ENCODE results near the gene AUTS2.

AUTS2 gene

GRCh38 chr7:70415179-70415972 is 817.1 kb downstream of the AUTS2 start:
- DNase-seq: no peak

- DNase-seq: no peak
These were observed 818.2 kb downstream of the AUTS2 start for GRCh38 chr7:70416347-70416985.

GRCh38 chr7:70416986-70417655 is 818.8 kb downstream of the AUTS2 start:
- DNase-seq: no peak

GRCh38 chr7:70419526-70420380 is 821.5 kb downstream of the AUTS2 start:
- DNase-seq: no peak

- no peak for DNase-seq
These were observed 822.0 kb downstream of the AUTS2 start for GRCh38 chr7:70420381-70420662.

- no peak for DNase-seq
These were observed 823.0 kb downstream of the AUTS2 start for GRCh38 chr7:70421319-70421718.

GRCh38 chr7:70426249-70426880 is 828.1 kb downstream of the AUTS2 start:
- DNase-seq: no peak

GRCh38 chr7:70432567-70433001 is 834.3 kb downstream of the AUTS2 start:
- no peak for DNase-seq

- DNase-seq: no peak
These were observed 836.1 kb downstream of the AUTS2 start for GRCh38 chr7:70434376-70434775.

- DNase-seq: no peak
These were observed 836.5 kb downstream of the AUTS2 start for GRCh38 chr7:70434821-70435220.

GRCh38 chr7:70435634-70436033 is 837.4 kb downstream of the AUTS2 start:
- no peak for DNase-seq

GRCh38 chr7:70436790-70437350 is 838.6 kb downstream of the AUTS2 start:
- no peak for DNase-seq

- no peak for DNase-seq
These were observed 841.4 kb downstream of the AUTS2 start for GRCh38 chr7:70439651-70440050.

GRCh38 chr7:70446448-70447143 is 848.3 kb downstream of the AUTS2 start:
- DNase-seq: no peak

GRCh38 chr7:70448312-70448906 is 850.1 kb downstream of the AUTS2 start:
- DNase-seq: no peak

GRCh38 chr7:70450731-70451130 is 852.5 kb downstream of the AUTS2 start:
- DNase-seq: no peak

- no peak for DNase-seq
These were observed 857.6 kb downstream of the AUTS2 start for GRCh38 chr7:70455925-70456324.

GRCh38 chr7:70456719-70457118 is 858.4 kb downstream of the AUTS2 start:
- DNase-seq: no peak

GRCh38 chr7:70457482-70457881 is 859.2 kb downstream of the AUTS2 start:
- DNase-seq: no peak

- no peak for DNase-seq
These were observed 859.8 kb downstream of the AUTS2 start for GRCh38 chr7:70457883-70458680.

Measured in inflammatory macrophage treated with lipopolysaccharide for 1 hour (primary cell).